RWPE1 (cell line): ENCODE measurements around the gene ANKRD11.

Source experiments
- CTCF ChIA-PET: fragments of 350-600 bp; sonication (Branson Sonifier 250); formaldehyde crosslinking; extraction: SDS; loops from one replicate; lab custom pipeline; 2021; lab: Yijun Ruan, JAX
- POLR2A ChIA-PET: fragments of 400-600 bp; formaldehyde crosslinking; extraction: SDS; loops from one replicate; lab custom pipeline; 2020; ENCODE audit warnings: antibody characterized with exemption; ENCODE audit not compliant: low non-redundant PET; lab: Yijun Ruan, JAX
- DNase-seq: peaks from one replicate; pipeline ENCODE4 v3.0.0; 2012; ENCODE audit warnings: low spot score
- H3K27ac ChIP-seq: fragments of 450-650 bp; 2 replicates; pipeline ENCODE4 v1.5.1; 2017
- CTCF ChIP-seq: fragments of 450-650 bp; conservative IDR thresholded peaks from 2 replicates; pipeline ENCODE4 v1.5.1; 2017; ENCODE audit warnings: low read depth, mild to moderate bottlenecking

ANKRD11 gene

GRCh38 chr16:89344846-89345611 is 145.3 kb downstream of the ANKRD11 start:
- CTCF ChIA-PET, result no interaction called here
- TF ChIP-seq CTCF, result no peak
- DNase-seq, result no peak
- peak overlapping the region; percentile 69 for H3K27ac ChIP-seq
- POLR2A ChIA-PET, result no interaction called here

DNA sequence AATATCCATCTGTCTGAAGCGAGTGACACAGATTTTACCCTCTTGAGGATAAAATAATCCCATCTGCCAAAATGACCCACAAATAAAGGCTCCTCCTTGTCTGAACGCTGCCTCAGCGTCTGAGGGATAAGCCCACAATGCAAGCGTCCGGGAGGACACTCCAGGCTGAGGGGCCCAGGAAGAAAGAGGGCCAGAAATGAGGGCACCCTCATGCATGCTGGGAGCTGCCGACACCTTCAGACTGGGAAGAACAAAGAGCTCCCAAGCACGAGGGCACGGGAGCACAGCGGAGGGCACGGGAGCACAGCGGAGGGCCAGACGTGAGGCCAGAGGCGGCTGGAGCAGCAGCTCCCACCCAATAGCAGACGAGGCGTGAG is 145.9 kb downstream of the ANKRD11 start:
- ChIA-PET CTCF (interaction anchor here (0.6 kb wide), 1 partner anchor 98 kb away, joined by 3 read pairs; no protein-coding TSS in a partner anchor), POLR2A (no interaction called here)
- no peak for DNase-seq
- no peak for TF ChIP-seq CTCF
- H3K27ac ChIP-seq, result peak overlapping the region; percentile 69

DNA sequence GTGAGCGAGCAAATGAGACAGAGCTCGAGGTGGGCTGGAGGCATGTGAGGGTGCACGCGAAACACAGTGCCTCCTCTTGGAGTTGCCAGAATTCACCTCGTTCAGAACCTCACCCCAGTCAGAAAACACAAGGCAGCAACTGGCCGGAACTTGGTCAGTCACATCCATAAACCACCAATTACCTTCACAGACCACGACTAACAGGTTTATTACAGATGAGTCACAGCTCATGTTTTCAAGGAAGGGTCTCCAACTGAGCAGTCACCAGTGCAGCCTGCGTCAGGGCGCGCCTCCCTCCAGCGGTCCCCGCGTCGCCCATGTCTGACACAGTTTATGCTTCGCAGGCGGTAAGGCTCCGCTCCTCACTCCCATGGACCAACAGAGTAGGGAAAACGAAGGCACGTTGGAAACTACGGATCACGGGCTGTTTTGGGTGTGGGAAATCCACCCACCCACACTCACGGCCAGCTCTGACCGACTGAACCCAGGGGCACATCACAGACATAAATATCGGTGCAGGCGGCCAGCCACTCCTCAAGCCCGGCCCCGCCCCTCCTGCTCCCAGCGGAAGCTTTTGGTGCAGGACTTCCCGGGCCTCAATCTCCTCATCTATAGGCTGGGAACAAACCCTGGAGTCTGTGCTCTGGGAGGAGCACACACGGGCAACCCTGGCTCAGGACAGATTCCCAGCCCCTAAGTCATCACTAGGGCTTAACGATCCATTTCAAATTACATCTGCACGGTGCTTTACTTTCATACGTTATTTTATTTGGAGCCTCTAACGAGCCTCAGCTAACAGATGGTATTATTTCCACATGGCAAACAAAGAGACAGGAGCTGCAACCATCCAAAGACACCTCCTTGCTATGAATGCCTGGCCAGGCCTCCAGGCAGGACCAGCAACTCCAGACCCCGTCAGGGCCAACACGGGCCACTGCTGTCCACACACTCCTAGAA is 146.6 kb downstream of the ANKRD11 start:
- POLR2A ChIA-PET, result no interaction called here
- no peak for DNase-seq
- H3K27ac ChIP-seq, result peak overlapping the region; percentile 69
- CTCF ChIA-PET, result interaction anchor here (0.6 to 0.7 kb wide), 3 partner anchors 36 to 164 kb away, joined by 3 to 4 read pairs (median 3); no protein-coding TSS in a partner anchor
- no peak for TF ChIP-seq CTCF

- peak overlapping the region; percentile 33 for H3K27ac ChIP-seq
- TF ChIP-seq CTCF, result no peak
- no peak for DNase-seq
- CTCF ChIA-PET, result interaction anchor here (0.6 kb wide), 1 partner anchor 152 kb away, joined by 4 read pairs; no protein-coding TSS in a partner anchor
- POLR2A ChIA-PET, result interaction anchor here (0.6 kb wide), 1 partner anchor 12 kb away, joined by 4 read pairs; no protein-coding TSS in a partner anchor
Measured at GRCh38 chr16:89341697-89342694, 148.4 kb downstream of the ANKRD11 start.

GRCh38 chr16:89341279-89341678 is 149.1 kb downstream of the ANKRD11 start:
- POLR2A ChIA-PET, result interaction anchor here (0.6 kb wide), 1 partner anchor 11 kb away, joined by 4 read pairs; no protein-coding TSS in a partner anchor
- no peak for DNase-seq
- peak overlapping the region; percentile 33 for H3K27ac ChIP-seq
- CTCF ChIA-PET, result interaction anchor here (0.7 kb wide), 1 partner anchor 39 kb away, joined by 3 read pairs; no protein-coding TSS in a partner anchor
- TF ChIP-seq CTCF, result no peak
